ENCODE results near the gene ZNF768. TPM values are rescaled to one million over a fixed set of nuclear protein-coding genes. Genes with fewer than 3 reads are reported as not detected.

ZNF768 gene
- total RNA-seq, 4 donors from 2014 or later, result 41.3 to 87.8 (median 50.9) TPM

GRCh38 chr16:30527635-30528178 is 1.3 kb upstream of the ZNF768 start:
- Histone ChIP-seq H3K27ac (peak overlapping the region; percentile 80 to 100 (median 100)), H3K27me3 (no peaks in the 10 kb centered on the region), H3K4me1 (peaks cover 0 to 46% (median 8%) of the 10 kb centered on the region in 3 donors), H3K9me3 (no peaks in the 10 kb centered on the region), H3K4me3 (peak overlapping the region; percentile 6 to 94), H3K36me3 (peaks cover 0 to 37% of the 10 kb centered on the region in 2 donors)
- no peak for TF ChIP-seq POLR2AphosphoS5 (IDR thresholded peaks at IDR 0.05)
- peak in 1 of 4 experiments; percentile 10 for TF ChIP-seq CTCF (IDR thresholded peaks at IDR 0.05)
- ATAC-seq, result no peak
- whole genome bisulfite sequencing, 2 donors (ENCODE audit: low coverage in 1 of 2), result 10 to 12% methylated on average over 4 to 12 of the region's 14 CpGs

GRCh38 chr16:30526823-30527634 is 663 bp upstream of the ZNF768 start:
- Histone ChIP-seq H3K4me1 (peaks cover 0 to 42% (median 8%) of the 10 kb centered on the region in 3 donors), H3K4me3 (peak overlapping the region; percentile 54 to 94), H3K27ac (peak overlapping the region; percentile 88 to 100 (median 100)), H3K27me3 (no peaks in the 10 kb centered on the region), H3K9me3 (no peaks in the 10 kb centered on the region), H3K36me3 (peaks cover 0 to 30% of the 10 kb centered on the region in 2 donors)
- 0% methylated on average over 1 of the region's 79 CpGs; no CpG with 5 or more reads in 1 of the 2 donors for WGBS, 2 donors (ENCODE audit: low coverage in 1 of 2)
- ATAC-seq, result peak; percentile 96
- TF ChIP-seq CTCF (IDR thresholded peaks at IDR 0.05) (peak in 3 of 4 experiments; percentile 41 to 62 (median 60)), POLR2A (IDR thresholded peaks at IDR 0.05) (peak; percentile 74 to 85), POLR2AphosphoS5 (IDR thresholded peaks at IDR 0.05) (peak; percentile 69), EP300 (IDR thresholded peaks at IDR 0.05) (no peak)

- Histone ChIP-seq H3K36me3 (peaks cover 0 to 18% of the 10 kb centered on the region in 2 donors), H3K4me1 (peaks cover 0 to 42% (median 8%) of the 10 kb centered on the region in 3 donors), H3K27me3 (no peaks in the 10 kb centered on the region), H3K4me3 (peak overlapping the region; percentile 54 to 94), H3K9me3 (no peaks in the 10 kb centered on the region), H3K27ac (peak overlapping the region; percentile 88 to 100 (median 100))
- 20% methylated on average over 2 of the region's 4 CpGs; no CpG with 5 or more reads in 1 of the 2 donors for WGBS, 2 donors (ENCODE audit: low coverage in 1 of 2)
- no peak for ATAC-seq
- no peak for TF ChIP-seq POLR2A (IDR thresholded peaks at IDR 0.05)
- no peak for TF ChIP-seq EP300 (IDR thresholded peaks at IDR 0.05)
- no peak for TF ChIP-seq POLR2AphosphoS5 (IDR thresholded peaks at IDR 0.05)
- TF ChIP-seq CTCF (IDR thresholded peaks at IDR 0.05), result no peak
Observed at GRCh38 chr16:30525844-30526136, 576 bp downstream of the ZNF768 start.

GRCh38 chr16:30524575-30525568 is 1.5 kb downstream of the ZNF768 start:
- Histone ChIP-seq H3K36me3 (peaks cover 0 to 11% of the 10 kb centered on the region in 2 donors), H3K27ac (no peak overlapping the region), H3K4me3 (no peak overlapping the region), H3K4me1 (peaks cover 0 to 42% (median 8%) of the 10 kb centered on the region in 3 donors), H3K9me3 (no peaks in the 10 kb centered on the region), H3K27me3 (no peaks in the 10 kb centered on the region)
- ATAC-seq, result no peak
- no peak for TF ChIP-seq EP300 (IDR thresholded peaks at IDR 0.05)
- no peak for TF ChIP-seq POLR2AphosphoS5 (IDR thresholded peaks at IDR 0.05)
- no peak for TF ChIP-seq CTCF (IDR thresholded peaks at IDR 0.05)
- TF ChIP-seq POLR2A (IDR thresholded peaks at IDR 0.05), result no peak
- WGBS, 2 donors (ENCODE audit: low coverage in 1 of 2), result no CpG with 5 or more reads among the region's 60 CpGs
